GM10266 (cell line): ENCODE measurements around the gene CPAMD8.

Source experiments
- DNase-seq: peaks from one replicate; pipeline ENCODE4 v3.0.0; 2012; ENCODE audit errors: extremely low spot score
- TF ChIP-seq, protein P1 (sequence below): IDR thresholded peaks from 2 replicates; pipeline ENCODE4 v1.5.1; 2012; ENCODE audit warnings: mild to moderate bottlenecking, low read depth; ENCODE audit not compliant: control insufficient read depth, insufficient read depth; ENCODE audit errors: missing control alignments

CPAMD8 gene

DNA sequence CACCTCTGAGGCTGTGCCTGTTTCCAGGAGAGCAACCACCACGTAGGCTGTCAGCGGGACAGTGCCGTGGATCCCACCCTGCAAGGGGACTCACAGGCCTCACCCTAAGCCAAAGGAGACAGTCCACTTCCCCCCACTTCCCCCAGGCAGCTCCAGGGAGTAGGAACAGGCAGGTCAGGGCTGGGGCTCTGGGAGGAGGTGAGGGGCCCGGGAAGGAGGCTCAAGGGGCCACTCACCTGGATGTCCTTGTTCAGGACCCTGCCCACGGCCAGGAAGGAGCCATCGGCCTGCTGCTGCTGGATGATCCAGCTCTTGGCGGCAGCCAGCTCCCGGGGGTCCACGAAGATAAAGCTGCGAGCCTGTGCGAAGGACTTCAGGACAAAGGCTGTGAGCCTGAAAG, 112.2 kb downstream of the CPAMD8 start:
- TF ChIP-seq, protein P1, sequence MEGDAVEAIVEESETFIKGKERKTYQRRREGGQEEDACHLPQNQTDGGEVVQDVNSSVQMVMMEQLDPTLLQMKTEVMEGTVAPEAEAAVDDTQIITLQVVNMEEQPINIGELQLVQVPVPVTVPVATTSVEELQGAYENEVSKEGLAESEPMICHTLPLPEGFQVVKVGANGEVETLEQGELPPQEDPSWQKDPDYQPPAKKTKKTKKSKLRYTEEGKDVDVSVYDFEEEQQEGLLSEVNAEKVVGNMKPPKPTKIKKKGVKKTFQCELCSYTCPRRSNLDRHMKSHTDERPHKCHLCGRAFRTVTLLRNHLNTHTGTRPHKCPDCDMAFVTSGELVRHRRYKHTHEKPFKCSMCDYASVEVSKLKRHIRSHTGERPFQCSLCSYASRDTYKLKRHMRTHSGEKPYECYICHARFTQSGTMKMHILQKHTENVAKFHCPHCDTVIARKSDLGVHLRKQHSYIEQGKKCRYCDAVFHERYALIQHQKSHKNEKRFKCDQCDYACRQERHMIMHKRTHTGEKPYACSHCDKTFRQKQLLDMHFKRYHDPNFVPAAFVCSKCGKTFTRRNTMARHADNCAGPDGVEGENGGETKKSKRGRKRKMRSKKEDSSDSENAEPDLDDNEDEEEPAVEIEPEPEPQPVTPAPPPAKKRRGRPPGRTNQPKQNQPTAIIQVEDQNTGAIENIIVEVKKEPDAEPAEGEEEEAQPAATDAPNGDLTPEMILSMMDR = no peak
- no peak for DNase-seq

DNA sequence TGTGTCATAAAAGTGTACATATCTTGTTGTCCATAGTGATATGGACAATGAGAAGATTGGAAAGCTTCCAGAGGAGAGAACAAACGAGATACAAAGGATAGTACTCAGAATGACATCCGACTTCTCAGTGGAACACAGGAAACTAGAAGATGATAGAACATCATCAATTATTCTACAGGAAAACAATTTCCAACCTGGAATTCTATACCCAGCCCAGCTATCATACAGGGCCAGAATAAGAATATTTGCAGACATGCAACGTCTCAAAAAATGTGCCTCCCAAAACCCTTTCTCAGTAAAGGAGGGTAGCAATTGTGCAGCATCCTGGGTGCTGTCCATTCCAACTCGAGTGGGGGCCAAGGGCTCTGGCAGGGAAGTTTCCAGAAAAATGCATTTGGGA, 113.8 kb downstream of the CPAMD8 start:
- DNase-seq = no peak
- TF ChIP-seq, protein P1 = no peak

DNA sequence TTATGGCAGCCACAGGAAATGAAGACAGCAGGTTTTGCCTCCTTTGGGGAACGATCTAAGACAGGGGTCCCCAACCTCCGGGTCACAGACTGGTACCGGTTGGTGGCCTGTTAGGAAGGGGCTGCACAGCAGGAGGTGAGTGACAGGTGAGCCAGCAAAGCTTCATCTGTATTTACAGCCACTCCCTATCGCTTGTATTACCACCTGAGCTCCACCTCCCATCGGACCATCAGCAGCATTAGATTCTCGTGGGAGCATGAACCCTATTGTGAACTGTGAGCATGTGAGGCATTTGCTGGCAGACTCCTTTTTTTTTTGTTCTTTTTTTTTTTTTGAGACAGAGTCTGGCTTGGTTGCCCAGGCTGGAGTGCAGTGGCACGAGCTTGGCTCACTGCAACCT, 115.6 kb downstream of the CPAMD8 start:
- no peak for DNase-seq
- TF ChIP-seq, protein P1 = no peak

DNA sequence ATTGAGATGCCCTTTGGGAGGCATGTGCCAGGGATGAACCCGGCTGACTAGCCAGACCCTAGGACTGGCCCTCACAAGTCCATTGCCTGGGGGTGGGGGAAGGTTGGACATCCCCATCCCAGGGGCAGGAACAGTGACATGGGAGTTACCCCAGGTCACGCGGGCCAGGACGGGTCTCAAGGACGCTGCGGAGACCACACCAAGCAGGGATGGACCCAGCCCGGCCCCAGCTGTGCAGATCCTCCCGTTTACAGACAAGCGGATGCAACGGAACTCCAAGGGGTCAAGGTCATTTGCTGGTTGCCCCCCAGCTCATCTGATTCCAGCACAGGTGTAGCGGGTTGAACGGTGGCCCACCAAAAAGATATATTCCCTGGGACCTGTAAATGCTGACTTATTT, 117.9 kb downstream of the CPAMD8 start:
- DNase-seq = no peak
- TF ChIP-seq, protein P1 = no peak

DNA sequence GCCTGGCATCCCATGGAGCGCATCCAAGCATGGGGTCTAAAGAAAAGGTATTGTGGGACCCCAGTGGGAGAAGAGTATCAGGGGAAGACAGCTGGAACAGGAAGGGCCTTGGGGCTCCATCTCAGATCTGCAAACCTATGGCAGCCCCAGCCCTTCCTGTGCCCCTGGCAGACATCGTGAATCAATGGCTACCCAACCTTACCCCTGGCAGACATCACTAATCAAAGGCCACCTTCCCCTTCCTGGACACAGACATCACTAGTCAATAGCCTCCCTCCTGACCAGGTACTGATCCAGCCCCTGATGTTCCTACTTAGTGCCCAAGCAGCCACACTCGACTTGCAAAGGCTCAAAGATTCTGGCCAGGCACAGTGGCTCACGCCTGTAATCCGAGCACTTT, 122.0 kb downstream of the CPAMD8 start:
- no peak for DNase-seq
- TF ChIP-seq, protein P1 = no peak

DNA sequence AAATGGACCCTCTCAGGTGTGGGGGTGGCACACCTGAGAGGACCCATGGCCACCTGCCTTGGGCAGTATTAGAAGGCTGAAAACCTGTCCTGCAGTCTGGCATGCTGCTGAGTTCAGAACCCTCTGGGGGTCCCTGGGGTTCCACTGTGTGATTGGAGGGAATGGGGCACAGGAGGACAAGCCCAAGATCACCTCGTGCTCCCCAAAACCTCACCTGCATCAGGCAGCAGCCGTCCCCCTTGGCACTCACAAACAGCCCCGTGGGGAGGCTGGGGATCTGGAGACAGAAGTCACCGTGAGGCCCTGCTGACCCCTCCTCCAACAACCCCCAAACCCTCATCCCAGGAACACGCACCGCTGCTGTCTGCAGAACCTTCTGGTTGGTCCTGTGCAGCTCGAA, 123.3 kb downstream of the CPAMD8 start:
- TF ChIP-seq, protein P1 = no peak
- no peak for DNase-seq

DNA sequence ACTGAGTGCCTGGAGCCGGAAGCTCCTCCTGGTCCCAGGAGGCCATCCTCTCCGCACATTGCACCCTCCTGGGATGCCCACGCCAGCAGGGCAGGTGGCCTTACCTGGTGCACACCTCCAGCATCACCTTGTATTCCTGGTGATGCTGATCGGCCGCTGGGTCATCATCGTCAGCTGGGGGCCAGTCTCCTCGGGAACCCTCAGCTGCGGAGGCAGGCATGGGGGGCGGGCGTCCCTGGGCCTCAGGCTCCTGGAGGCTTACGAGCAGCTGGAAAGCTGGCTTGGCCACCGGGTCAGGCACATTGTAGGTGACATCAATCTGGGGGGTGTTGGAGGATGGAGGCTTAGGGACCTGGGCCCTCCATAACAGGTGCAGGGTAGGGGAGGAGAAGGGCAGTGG, 124.1 kb downstream of the CPAMD8 start:
- DNase-seq = no peak
- TF ChIP-seq, protein P1 = no peak
